Chondrocyte (in vitro differentiated cells): ENCODE measurements around the gene MMP24. TPM values are rescaled to one million over a fixed set of nuclear protein-coding genes. Genes with fewer than 3 reads are reported as not detected.
A peak's percentile ranks its signal among the peaks of the same experiment; 100 is the strongest.

ENCODE experiments used
- DNase-seq: peaks from one replicate; pipeline ENCODE4 v3.0.0; 2021; ENCODE audit warnings: mixed read lengths, low spot score
- H3K27ac Mint-ChIP-seq: one replicate; pipeline ENCODE4 v1.8.0; 2021; ENCODE audit warnings: mild to moderate bottlenecking, moderate library complexity, mixed read lengths; ENCODE audit not compliant: unreplicated experiment
- H3K27me3 Mint-ChIP-seq: 2 replicates; pipeline ENCODE4 v1.8.0; 2021; ENCODE audit warnings: low read depth, mixed read lengths
- H3K36me3 Mint-ChIP-seq: 2 replicates; pipeline ENCODE4 v1.8.0; 2021; ENCODE audit warnings: low read depth, mixed read lengths
- H3K4me1 Mint-ChIP-seq: 2 replicates; pipeline ENCODE4 v1.8.0; 2021; ENCODE audit warnings: low read depth, mild to moderate bottlenecking, mixed read lengths
- H3K4me3 Mint-ChIP-seq: one replicate; pipeline ENCODE4 v1.8.0; 2021; ENCODE audit warnings: mild to moderate bottlenecking, moderate library complexity, mixed read lengths; ENCODE audit not compliant: unreplicated experiment
- H3K9me3 Mint-ChIP-seq: 2 replicates; pipeline ENCODE4 v1.8.0; 2021; ENCODE audit warnings: low read depth, mixed read lengths
- CTCF ChIP-seq: fragments of 200-600 bp; sonication (generic); IDR thresholded peaks from 2 replicates; pipeline ENCODE4 v1.5.0; 2021; ENCODE audit warnings: antibody characterized with exemption, mild to moderate bottlenecking, moderate library complexity
- total RNA-seq: library from RNA; stranded (reverse); gene quantifications from 3 replicates; pipeline ENCODE4 v1.2.1, GENCODE V29; 2021

MMP24 gene
- total RNA-seq, 1 donor from 2014 or later: 2.4 TPM

GRCh38 chr20:35318502-35319157 is 92.1 kb downstream of the MMP24 start:
- H3K36me3 Mint-ChIP-seq: peaks cover 1% of the 10 kb centered on the region
- H3K9me3 Mint-ChIP-seq: no peaks in the 10 kb centered on the region
- peaks cover 74% of the 10 kb centered on the region for H3K4me1 Mint-ChIP-seq
- DNase-seq: no peak
- TF ChIP-seq CTCF: no peak
- H3K27me3 Mint-ChIP-seq: no peaks in the 10 kb centered on the region
- H3K27ac Mint-ChIP-seq: peak overlapping the region; percentile 81
- H3K4me3 Mint-ChIP-seq: no peak overlapping the region

- peaks cover 1% of the 10 kb centered on the region for H3K36me3 Mint-ChIP-seq
- H3K4me1 Mint-ChIP-seq: peaks cover 72% of the 10 kb centered on the region
- no peaks in the 10 kb centered on the region for H3K27me3 Mint-ChIP-seq
- H3K27ac Mint-ChIP-seq: peak overlapping the region; percentile 89
- no peak for DNase-seq
- H3K4me3 Mint-ChIP-seq: no peak overlapping the region
- no peaks in the 10 kb centered on the region for H3K9me3 Mint-ChIP-seq
- no peak for TF ChIP-seq CTCF
These were observed 92.8 kb downstream of the MMP24 start for GRCh38 chr20:35319192-35319870.

GRCh38 chr20:35319871-35320197 is 93.3 kb downstream of the MMP24 start:
- Mint-ChIP-seq H3K36me3 (peaks cover 1% of the 10 kb centered on the region), H3K27ac (peak overlapping the region; percentile 89), H3K9me3 (no peaks in the 10 kb centered on the region), H3K27me3 (no peaks in the 10 kb centered on the region), H3K4me3 (no peak overlapping the region), H3K4me1 (peaks cover 67% of the 10 kb centered on the region)
- no peak for TF ChIP-seq CTCF
- DNase-seq: no peak

GRCh38 chr20:35320396-35321126 is 94.1 kb downstream of the MMP24 start:
- Mint-ChIP-seq H3K27ac (peak overlapping the region; percentile 89), H3K4me1 (peaks cover 63% of the 10 kb centered on the region), H3K9me3 (no peaks in the 10 kb centered on the region), H3K27me3 (no peaks in the 10 kb centered on the region), H3K4me3 (no peak overlapping the region), H3K36me3 (no peaks in the 10 kb centered on the region)
- no peak for DNase-seq
- no peak for TF ChIP-seq CTCF

- Mint-ChIP-seq H3K4me3 (no peak overlapping the region), H3K4me1 (peaks cover 47% of the 10 kb centered on the region), H3K9me3 (no peaks in the 10 kb centered on the region), H3K27me3 (no peaks in the 10 kb centered on the region), H3K36me3 (no peaks in the 10 kb centered on the region), H3K27ac (no peak overlapping the region)
- DNase-seq: no peak
- TF ChIP-seq CTCF: no peak
These were observed 98.9 kb downstream of the MMP24 start for GRCh38 chr20:35325401-35325800.
